KMS-11 (cell line): Measurements from ENCODE around the gene LRAT.

Experiments used
- H2AFZ ChIP-seq: fragments of 200-600 bp; sonication (generic); 2 replicates; pipeline ENCODE4 v1.6.1; 2016; ENCODE audit warnings: antibody characterized with exemption, mixed run types, low read depth
- H3K27ac ChIP-seq: fragments of 200-600 bp; sonication (generic); 2 replicates; pipeline ENCODE4 v1.6.1; 2016; ENCODE audit warnings: mild to moderate bottlenecking, mixed run types
- H3K27me3 ChIP-seq: fragments of 200-600 bp; sonication (generic); 2 replicates; pipeline ENCODE4 v1.6.1; 2017; ENCODE audit warnings: mild to moderate bottlenecking, low read depth, mixed run types, moderate library complexity; ENCODE audit not compliant: insufficient read depth
- H3K36me3 ChIP-seq: fragments of 200-600 bp; sonication (generic); 2 replicates; pipeline ENCODE4 v1.6.1; 2017; ENCODE audit warnings: mild to moderate bottlenecking, mixed run types; ENCODE audit not compliant: insufficient read depth
- H3K4me1 ChIP-seq: fragments of 200-600 bp; sonication (generic); 2 replicates; pipeline ENCODE4 v1.6.1; 2016; ENCODE audit warnings: mild to moderate bottlenecking, low read depth, mixed run types; ENCODE audit not compliant: poor library complexity, severe bottlenecking
- H3K4me2 ChIP-seq: fragments of 200-600 bp; sonication (generic); 2 replicates; pipeline ENCODE4 v1.7.0; 2016; ENCODE audit warnings: mild to moderate bottlenecking, mixed run types
- H3K4me3 ChIP-seq: fragments of 200-600 bp; sonication (generic); IDR thresholded peaks from 2 replicates; pipeline ENCODE4 v1.6.1; 2017; ENCODE audit warnings: low read depth, low read length, mixed read lengths; ENCODE audit not compliant: insufficient read depth
- H3K79me2 ChIP-seq: fragments of 200-600 bp; sonication (generic); 2 replicates; pipeline ENCODE4 v1.6.1; 2016; ENCODE audit warnings: low read depth, mixed run types; ENCODE audit not compliant: insufficient read depth
- H3K9ac ChIP-seq: fragments of 200-600 bp; sonication (generic); 2 replicates; pipeline ENCODE4 v1.6.1; 2016; ENCODE audit warnings: mild to moderate bottlenecking, mixed run types
- H4K20me1 ChIP-seq: fragments of 200-600 bp; sonication (generic); 2 replicates; pipeline ENCODE4 v1.6.1; 2016; ENCODE audit warnings: mild to moderate bottlenecking, mixed run types; ENCODE audit not compliant: insufficient read depth
- TF ChIP-seq, protein P1 (sequence below): fragments of 200-600 bp; sonication (generic); conservative IDR thresholded peaks from 2 replicates; pipeline ENCODE4 v1.6.1; 2017; ENCODE audit warnings: low read depth, mild to moderate bottlenecking, antibody characterized with exemption, low read length, moderate library complexity, mixed read lengths

LRAT gene

GRCh38 chr4:154741131-154741665 lies 2.6 kb upstream of the LRAT start:
- Histone ChIP-seq H3K36me3 (no peaks in the 10 kb centered on the region), H2AFZ (no peak overlapping the region), H3K4me3 (no peak overlapping the region), H3K4me1 (no peaks in the 10 kb centered on the region), H3K27ac (no peak overlapping the region), H4K20me1 (no peaks in the 10 kb centered on the region), H3K4me2 (no peak overlapping the region), H3K79me2 (no peaks in the 10 kb centered on the region), H3K9ac (no peak overlapping the region), H3K27me3 (no peaks in the 10 kb centered on the region)
- TF ChIP-seq, protein P1, sequence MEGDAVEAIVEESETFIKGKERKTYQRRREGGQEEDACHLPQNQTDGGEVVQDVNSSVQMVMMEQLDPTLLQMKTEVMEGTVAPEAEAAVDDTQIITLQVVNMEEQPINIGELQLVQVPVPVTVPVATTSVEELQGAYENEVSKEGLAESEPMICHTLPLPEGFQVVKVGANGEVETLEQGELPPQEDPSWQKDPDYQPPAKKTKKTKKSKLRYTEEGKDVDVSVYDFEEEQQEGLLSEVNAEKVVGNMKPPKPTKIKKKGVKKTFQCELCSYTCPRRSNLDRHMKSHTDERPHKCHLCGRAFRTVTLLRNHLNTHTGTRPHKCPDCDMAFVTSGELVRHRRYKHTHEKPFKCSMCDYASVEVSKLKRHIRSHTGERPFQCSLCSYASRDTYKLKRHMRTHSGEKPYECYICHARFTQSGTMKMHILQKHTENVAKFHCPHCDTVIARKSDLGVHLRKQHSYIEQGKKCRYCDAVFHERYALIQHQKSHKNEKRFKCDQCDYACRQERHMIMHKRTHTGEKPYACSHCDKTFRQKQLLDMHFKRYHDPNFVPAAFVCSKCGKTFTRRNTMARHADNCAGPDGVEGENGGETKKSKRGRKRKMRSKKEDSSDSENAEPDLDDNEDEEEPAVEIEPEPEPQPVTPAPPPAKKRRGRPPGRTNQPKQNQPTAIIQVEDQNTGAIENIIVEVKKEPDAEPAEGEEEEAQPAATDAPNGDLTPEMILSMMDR: no peak

DNA sequence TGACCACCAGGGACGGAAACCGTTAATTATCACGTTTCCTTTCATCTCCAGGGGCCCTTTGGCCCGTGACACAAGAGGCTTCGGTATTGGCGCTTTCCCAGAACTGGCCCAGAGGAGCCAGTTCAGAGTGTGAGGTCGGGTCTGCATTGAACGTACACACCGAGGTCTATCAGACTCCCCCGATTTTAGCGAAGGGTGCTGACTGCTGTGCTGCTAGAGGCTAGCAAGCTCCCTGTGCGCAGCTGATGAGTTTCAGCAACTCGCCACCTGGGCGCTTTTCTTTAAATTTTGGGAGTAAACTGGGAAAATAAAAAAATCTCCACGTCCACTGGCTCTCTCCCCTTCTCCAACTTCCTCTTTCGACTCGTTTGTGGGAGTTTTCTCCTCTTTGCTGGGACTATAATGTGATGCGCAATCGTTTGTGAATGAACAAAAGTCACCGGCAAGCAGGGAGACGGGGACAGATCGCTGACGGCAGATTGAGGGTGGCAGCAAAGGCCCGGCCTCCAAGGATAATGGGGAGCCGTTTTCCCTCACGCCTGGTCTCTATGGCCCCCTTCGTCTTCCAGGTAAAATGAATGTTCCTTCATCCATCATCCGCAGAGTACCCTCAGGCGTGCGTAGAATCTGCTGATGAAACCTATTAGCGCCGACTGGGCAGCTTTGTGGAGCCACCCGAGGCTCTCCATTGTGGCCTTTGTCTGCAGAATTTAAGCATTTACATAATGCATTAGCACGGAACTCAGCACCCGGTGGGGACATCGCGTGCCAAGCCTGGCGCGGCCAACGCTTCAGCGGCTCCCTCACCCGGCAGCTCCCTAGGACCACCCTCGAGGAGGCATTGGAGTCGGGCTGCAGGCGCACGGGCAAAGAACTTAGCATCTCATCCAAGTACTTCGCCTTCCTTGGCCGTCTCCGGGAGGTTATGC lies 1.6 kb upstream of the LRAT start:
- TF ChIP-seq, protein P1: no peak
- H3K4me2 ChIP-seq: no peak overlapping the region
- no peaks in the 10 kb centered on the region for H3K79me2 ChIP-seq
- H3K36me3 ChIP-seq: no peaks in the 10 kb centered on the region
- H3K4me3 ChIP-seq: no peak overlapping the region
- H2AFZ ChIP-seq: no peak overlapping the region
- H3K4me1 ChIP-seq: no peaks in the 10 kb centered on the region
- H3K27me3 ChIP-seq: no peaks in the 10 kb centered on the region
- H4K20me1 ChIP-seq: no peaks in the 10 kb centered on the region
- H3K9ac ChIP-seq: no peak overlapping the region
- no peak overlapping the region for H3K27ac ChIP-seq

GRCh38 chr4:154744341-154744926 lies 634 bp downstream of the LRAT start:
- Histone ChIP-seq H3K36me3 (no peaks in the 10 kb centered on the region), H3K27me3 (no peaks in the 10 kb centered on the region), H3K27ac (no peak overlapping the region), H3K4me1 (no peaks in the 10 kb centered on the region), H3K4me3 (no peak overlapping the region), H2AFZ (peak overlapping the region; percentile 72; the same call in 1 of the 2 replicates), H4K20me1 (no peaks in the 10 kb centered on the region), H3K9ac (no peak overlapping the region), H3K4me2 (no peak overlapping the region), H3K79me2 (no peaks in the 10 kb centered on the region)
- TF ChIP-seq, protein P1: no peak

- Histone ChIP-seq H4K20me1 (no peaks in the 10 kb centered on the region), H3K36me3 (no peaks in the 10 kb centered on the region), H3K27ac (no peak overlapping the region), H2AFZ (no peak overlapping the region), H3K79me2 (no peaks in the 10 kb centered on the region), H3K4me2 (no peak overlapping the region), H3K9ac (no peak overlapping the region), H3K27me3 (no peaks in the 10 kb centered on the region), H3K4me1 (no peaks in the 10 kb centered on the region), H3K4me3 (no peak overlapping the region)
- TF ChIP-seq, protein P1: no peak
Measured at GRCh38 chr4:154757713-154758112, 13.9 kb downstream of the LRAT start.
